ENCODE data around the gene MBNL1. TPM values are rescaled to one million over a fixed set of nuclear protein-coding genes. Genes with fewer than 3 reads are reported as not detected.

Gene MBNL1
- total RNA-seq, 1 donor from 2014 or later = 210 TPM

DNA sequence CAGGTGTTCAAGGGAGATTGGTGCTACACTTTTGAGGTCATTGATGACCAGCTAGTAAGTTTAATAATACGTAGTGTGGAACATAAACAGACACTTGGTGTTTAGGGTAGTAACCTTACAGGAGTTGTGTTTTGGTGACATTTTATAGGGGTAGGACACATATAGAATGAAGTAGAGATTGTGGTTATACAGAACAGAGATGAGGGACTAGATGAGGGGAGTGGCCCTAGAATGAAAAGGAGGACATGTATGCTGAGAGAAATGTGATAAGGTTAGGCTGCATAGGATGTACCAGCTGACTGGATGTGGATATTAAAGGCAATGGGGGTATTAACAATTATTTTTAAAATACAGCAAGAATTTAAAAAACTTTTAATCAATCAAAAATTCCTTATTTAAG, 8.0 kb downstream of the MBNL1 start:
- no peak for DNase-seq

- no peak for DNase-seq
Observed at GRCh38 chr3:152277198-152277597, 8.5 kb downstream of the MBNL1 start.

DNA sequence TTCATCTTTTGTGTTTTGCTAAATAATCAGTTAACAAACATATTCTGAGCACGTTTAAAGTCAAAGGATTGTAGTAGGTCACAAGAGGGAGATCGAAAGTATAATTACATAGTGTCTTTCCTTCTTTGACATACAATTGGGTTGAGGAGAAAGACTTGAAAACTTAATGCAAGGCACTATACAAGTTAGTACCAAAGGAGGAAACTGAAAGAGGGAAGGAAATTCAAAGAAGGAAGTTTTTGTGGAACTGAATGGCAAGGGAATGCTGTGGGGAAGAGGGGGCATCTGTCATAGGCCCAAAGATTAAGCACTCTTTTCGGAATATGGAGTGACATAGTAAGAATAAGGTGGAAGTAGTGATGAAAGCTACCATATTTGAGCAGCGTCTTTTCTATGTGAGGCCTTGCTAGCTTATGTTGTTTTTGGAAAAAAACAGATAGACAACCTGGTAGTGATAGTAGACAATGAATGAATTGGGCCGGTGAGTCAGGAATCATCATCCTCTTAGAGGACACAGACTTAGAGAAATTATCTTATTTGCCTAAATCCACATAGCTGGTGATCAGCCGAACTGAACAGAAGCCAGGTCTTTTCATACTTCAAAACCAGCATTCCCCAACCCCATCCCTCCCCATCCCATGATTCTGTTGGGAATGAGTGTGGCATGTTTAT, 10.2 kb downstream of the MBNL1 start:
- DNase-seq = no peak

GRCh38 chr3:152279479-152279878, 10.8 kb downstream of the MBNL1 start:
- no peak for DNase-seq

DNA sequence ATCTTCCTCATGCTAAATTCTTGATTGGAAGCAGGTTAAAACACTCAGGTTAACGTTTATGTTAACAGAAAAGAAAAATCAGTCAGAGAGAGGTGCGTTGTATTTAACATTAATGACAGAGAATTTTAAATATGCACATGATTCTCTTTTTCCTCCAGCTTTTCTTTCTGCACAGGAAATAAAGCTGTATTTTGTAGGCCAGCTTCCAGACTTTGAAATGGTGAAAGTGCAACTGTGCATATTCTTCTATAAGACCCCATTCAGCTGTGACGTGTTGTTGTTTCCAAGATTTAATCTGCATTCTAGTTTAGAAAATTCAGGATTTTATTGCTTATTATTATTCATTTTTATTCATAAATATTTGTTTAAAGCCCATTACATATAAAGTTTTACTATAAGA, 11.8 kb downstream of the MBNL1 start:
- no peak for DNase-seq

GRCh38 chr3:152281133-152281713, 12.5 kb downstream of the MBNL1 start:
- DNase-seq = no peak

DNA sequence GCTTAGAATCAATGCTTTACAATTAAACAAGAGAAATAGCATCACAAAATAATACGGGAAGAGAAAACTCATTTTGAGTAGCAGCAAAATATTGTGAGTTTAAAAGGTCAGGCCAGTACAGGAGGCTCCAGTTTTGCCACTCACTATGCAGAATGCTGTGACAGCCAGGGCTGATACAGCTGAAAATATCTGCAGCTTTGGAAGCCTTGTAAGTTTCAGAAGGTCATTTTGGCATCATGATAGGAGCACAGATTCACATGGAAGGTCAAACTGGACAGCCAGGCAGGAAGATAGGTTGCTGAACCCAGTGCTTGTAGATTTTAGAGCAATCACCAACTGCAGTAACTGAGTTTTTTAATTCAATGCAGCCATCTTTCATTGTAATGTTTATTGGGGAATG, 14.1 kb downstream of the MBNL1 start:
- no peak for DNase-seq

- DNase-seq = no peak
Observed at GRCh38 chr3:152283492-152284381, 15.0 kb downstream of the MBNL1 start.

DNA sequence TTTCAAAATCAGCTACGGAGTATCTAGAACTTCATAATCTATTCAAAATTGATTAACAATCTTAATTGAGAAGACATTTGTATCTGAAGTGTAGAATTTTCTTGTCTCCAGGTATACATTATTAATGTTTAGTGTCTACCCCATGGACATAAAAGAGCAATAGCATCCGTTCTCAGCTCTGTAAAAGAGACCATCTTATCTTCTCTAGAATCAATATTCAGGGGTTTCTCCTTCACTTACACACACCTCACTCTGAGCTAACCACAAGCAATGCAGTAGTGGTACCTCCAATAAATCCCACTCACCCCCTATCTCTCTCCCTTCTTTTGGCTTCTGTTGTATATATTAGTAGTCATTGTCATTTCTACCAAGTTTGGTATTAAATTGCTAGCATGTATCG, 16.2 kb downstream of the MBNL1 start:
- no peak for DNase-seq

GRCh38 chr3:152285509-152285908, 16.8 kb downstream of the MBNL1 start:
- DNase-seq = no peak

GRCh38 chr3:152287898-152288576, 19.3 kb downstream of the MBNL1 start:
- DNase-seq = no peak

DNA sequence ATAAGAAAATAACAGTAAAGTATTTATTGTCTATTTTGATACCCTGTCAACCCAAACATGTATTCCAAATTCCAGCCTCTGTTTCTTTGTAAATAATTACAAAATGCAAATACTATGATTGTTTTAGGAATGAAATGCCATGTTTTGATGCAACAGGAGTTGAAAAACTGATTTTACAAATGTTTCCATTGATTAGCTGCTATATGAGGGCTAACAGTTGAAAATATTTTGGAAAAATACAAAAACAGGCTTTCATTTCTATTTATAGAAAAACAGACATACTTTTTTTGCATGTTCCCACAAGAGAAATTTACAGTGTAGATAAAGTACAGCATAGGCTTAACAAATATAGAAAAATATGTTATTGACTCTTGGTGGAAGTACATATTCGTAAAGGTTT, 20.0 kb downstream of the MBNL1 start:
- DNase-seq = no peak

GRCh38 chr3:152289708-152290107, 21.0 kb downstream of the MBNL1 start:
- no peak for DNase-seq

DNA sequence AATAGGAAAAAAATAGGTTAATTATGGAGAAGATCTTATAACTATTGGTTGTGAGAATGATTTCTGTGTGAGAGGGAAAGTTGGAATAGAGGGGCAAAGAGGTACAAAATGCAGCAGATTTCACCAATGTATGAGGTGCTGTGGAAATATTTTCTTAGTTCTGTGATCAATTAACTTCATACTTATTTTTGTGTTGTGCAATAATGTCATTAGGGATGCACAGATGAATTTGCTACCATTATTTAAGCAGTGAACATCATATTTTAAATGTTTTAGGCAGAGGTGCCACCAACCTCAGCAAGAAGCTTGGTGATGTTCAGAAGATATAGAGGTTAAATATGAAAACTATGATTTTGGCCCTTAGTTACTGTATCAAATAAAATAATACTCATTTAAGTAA, 21.6 kb downstream of the MBNL1 start:
- DNase-seq = no peak

GRCh38 chr3:152291238-152291637, 22.5 kb downstream of the MBNL1 start:
- no peak for DNase-seq

DNA sequence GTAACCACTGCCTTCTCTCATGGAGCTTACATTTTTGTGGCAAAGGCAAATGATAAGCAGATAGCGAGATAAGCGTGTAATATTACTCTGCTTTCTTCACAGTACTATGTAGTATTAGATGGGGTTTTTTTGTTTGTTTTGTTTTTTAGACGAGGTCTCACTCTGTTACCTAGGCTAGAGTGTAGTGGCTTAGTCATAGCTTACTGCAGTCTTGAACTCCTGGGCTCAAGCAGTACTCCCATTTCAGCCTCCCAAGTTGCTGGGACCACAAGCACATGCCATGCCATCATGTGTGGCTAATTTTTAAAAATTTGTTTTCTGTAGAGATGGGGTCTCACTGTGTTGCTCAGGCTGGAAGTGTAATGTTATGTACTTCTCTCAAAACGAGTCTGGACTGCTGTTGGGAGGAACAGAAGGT, 22.9 kb downstream of the MBNL1 start:
- no peak for DNase-seq

GRCh38 chr3:152292366-152292765, 23.6 kb downstream of the MBNL1 start:
- DNase-seq = no peak

GRCh38 chr3:152293347-152294006, 24.7 kb downstream of the MBNL1 start:
- DNase-seq = no peak

GRCh38 chr3:152295344-152295743, 26.6 kb downstream of the MBNL1 start:
- DNase-seq = no peak

GRCh38 chr3:152295806-152296205, 27.1 kb downstream of the MBNL1 start:
- no peak for DNase-seq

DNA sequence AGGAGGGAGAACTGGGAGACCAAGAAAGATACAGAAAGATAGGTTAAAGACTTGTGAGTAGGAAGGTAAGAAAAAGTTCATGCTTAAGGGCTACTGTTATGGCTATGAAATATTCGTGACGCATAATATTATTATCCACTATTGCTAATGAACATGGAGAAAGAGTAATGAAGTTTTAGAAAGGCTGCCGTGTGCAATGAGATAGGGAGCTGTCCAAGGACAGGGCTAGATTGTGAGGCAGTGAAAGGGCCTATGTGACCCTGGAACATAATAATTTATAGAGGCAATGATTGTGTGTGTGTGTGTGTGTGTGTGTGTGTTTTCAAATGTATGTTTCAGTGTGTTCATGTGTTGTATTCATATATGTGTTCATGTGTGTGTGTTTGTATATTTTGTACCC, 27.7 kb downstream of the MBNL1 start:
- no peak for DNase-seq

GRCh38 chr3:152296971-152297370, 28.2 kb downstream of the MBNL1 start:
- no peak for DNase-seq
